HG03159 (cell line): ENCODE data around the gene PDE4B.
"Not testable (repeated sequence)": the region's sequence is repeated elsewhere in the genome, so short reads cannot be mapped to it uniquely, and the experiment has no call there.

ENCODE experiments used
- ATAC-seq: cut with Tn5 transposase; IDR thresholded peaks from one replicate; pipeline ENCODE4 v1.9.1; 2021; ENCODE audit warnings: mild to moderate bottlenecking, moderate library complexity; ENCODE audit not compliant: unreplicated experiment

The PDE4B gene

DNA sequence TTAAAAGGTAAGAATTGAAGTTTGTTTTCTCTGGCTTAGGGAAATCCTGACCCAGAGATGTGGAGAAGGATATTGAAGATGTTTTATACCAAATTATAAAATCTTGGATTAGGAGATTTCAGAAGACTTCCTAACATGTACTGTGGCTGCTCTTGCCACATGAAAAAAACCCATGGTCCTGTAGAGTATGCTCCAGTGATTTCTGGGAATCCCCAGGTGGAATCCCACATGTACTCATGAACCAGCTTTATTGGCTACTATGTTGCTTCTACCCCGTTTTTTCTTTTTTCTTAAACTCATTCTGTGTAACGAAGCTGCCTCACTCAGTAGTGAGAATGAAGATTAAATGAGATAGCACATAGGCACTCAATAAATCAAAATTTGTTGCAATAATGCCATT lies 608.5 kb downstream of the PDE4B start:
- no peak for ATAC-seq

DNA sequence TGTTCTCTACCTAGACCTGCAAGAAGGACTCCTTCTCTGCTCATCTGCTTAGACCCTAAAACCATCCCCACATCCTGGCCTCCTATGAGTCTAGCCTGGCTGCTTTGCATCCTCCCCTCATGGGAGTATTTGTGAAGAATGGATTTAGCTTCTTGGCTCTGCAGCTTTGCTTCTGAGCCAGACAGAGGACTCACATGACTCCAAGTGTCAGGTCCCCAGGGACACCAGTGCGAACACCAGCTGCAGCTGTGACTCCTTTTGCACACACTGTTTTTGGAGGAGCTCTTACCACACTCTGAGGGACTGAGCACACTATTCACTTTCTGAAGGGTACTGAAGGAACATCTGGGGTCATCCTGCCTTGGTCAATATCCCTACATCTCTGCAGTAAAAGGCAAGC lies 609.5 kb downstream of the PDE4B start:
- ATAC-seq = peak; percentile 79

DNA sequence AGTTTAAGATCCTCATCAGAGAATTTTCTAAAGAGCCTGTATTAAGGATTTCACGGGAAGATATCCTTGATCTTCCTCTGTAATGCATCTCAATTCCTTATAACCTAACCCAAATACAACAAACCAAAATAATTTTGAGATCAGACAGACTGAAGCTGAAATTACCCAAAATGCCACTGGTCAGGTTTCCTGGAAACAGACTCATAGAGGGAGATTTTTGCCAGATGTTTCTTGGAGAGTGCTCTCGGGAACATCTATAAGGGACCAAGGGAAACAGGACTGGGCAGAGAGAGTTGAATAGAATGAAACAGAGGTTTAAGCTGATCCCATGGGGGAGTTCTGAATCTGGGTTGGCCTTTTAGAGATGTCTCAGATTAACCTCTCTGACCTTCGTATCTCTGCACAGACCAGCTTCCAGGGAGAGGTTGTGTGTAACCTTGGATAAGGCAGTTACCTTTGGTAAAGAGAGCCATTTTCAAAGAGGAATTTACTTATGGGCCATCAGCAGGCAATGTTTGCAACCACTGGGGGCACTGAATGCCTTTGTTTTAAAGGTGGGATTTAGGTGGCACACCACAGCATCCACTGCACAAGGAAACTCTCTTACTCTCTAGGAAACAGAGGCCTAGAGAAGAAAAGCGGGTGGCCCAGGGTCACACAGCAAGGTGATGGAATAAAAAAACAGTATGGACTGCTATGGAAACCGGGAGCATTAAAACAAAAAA lies 610.5 kb downstream of the PDE4B start:
- no peak for ATAC-seq

DNA sequence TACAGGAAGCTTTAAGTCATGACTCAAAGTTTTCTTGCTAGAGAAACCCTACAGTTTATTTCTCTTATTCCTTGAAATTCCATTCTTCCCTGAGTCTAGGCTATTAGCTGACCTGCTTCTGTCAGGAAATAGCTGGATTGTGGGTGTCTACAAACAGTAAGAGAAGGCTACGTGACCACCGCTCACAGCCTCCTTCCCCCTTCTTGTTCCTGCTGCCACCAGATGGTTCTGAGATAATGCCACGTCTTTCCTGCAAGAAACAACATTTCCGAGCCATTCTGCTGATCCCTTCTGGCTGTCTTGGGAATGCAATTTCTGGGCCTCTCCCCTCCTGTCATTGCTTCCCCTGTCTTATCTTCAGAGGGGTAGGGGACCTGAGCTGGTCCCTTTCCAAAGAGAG lies 612.4 kb downstream of the PDE4B start:
- no peak for ATAC-seq

DNA sequence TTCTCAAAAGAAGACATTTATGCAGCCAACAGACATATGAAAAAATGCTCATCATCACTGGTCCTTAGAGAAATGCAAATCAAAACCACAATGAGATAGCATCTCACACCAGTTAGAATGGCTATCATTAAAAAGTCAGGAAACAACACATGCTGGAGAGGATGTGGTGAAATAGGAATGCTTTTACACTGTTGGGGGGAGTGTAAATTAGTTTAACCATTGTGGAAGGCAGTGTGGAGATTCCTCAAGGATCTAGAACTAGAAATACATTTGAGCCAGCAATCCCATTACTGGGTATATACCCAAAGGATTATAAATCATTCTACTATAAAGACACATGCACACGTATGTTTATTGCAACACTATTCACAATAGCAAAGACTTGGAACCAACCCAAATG lies 618.8 kb downstream of the PDE4B start:
- not testable (repeated sequence) for ATAC-seq

DNA sequence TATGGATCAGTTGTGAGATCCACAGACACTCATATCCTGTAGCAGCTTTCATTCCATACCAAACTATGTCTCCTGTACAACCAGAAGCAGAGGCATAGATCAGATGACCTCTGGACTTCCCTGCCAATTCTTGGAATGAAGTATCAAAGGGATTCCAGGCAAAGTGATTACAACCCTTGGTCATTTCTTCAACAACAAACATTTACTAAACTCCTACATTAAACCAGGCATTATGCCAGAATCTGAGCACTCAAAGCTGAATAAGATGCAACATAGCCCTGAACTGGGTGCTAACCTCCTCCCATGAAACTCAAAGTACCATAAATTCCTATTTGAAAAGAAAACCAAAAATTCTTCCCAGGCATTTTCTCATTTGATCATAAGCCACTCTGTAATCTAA lies 620.0 kb downstream of the PDE4B start:
- no peak for ATAC-seq

DNA sequence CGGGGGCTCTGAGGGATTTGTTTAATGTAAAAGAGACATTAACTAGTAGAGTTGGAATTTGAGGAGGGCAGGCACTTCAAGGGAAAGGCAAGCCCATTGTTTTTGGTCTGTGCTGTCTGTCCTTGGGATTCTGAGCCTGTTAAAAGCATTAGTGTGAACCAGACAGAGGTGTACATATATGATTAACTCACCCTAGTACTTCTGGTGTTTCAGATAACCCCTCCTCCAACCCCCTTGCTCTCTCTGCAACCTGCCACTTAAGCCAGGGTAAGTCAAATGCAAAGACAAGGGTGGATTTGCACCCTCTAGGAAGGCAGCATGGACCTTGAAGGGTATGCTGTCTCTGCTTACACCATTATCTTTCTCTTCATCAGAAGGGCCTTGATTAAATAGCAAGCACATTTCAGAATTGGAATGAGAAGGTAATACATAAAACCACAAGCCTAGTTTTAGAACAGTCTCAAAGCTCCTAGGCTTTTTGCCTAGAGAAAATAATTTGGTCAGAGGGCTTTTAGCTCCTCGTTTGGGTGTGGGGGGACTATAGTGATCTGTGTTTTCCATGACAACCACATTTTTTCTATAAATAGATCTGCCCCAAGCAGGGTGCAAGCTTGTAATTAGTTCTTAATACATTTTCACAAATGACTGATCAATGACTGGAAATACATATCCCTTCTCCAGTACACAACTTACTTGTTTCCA lies 620.6 kb downstream of the PDE4B start:
- no peak for ATAC-seq

DNA sequence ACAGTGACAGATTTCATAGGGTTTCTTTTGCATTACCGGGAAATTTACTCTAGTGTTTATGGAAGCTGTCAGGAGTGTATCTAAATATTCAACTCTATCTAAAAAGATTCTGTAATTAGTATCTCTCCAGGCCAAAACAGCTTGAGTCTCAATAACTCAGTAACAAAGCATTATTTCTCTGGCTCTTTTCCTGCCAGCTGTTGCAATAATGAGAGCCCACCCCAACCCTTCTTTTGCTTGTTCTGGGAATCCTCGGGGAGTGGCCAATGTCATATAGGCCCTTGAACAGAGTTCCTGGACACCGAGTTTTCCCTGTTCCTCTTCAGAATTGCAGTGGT lies 621.1 kb downstream of the PDE4B start:
- ATAC-seq = no peak

DNA sequence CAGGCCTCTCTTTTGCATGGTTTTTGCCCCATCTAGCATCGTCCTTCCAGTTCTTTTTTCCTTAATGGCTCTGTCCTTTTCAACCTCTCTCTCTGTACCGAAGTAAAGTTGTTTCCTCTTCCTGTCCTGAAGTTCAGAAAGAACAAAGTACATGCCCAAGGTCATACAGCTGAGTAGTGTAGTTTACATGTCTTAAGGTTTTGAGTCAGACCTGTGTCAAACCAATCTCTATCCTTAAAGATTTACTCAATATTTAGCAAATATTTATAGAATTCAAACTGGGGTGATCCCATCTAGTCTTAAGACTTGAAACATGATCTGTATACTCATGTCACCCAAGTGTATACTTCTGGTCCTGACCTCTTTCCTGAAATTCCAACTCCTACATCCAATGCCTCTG lies 622.6 kb downstream of the PDE4B start:
- ATAC-seq = no peak

DNA sequence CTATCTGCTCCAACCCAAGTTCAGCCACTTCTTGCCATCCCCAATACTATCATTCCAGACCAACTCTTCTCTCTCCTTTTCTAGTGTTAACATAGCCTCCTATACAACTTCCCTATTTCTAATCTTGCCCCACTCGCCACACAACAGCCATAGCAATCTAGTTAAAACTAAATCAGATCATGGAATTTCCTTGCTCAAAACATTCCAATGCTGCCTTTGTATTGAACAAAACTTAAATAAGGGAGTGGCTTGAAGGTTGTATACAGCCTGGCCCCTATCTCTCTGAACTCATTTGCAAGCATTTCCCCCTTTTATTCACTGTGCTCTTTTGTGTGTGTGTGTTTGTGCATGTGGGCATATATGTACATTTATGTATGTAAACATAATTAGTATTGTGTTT lies 623.2 kb downstream of the PDE4B start:
- ATAC-seq = no peak

DNA sequence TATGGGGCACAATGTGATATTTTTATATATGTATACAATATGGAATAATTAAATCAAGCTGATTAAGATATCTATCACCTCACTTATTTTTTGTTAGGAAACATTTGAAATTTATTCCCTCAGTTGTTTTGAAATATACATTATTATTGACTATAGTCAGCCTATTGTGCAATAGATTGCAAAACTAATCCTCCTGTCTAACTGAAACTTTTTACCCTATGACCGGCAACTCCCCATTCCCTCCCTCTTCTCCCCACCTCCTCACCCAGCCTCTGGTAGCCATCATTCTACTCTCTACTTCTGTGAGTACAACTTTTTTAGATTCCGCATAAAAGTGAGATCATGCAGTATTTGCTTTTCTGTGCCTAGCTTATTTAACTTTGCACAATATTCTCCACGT lies 623.6 kb downstream of the PDE4B start:
- no peak for ATAC-seq

DNA sequence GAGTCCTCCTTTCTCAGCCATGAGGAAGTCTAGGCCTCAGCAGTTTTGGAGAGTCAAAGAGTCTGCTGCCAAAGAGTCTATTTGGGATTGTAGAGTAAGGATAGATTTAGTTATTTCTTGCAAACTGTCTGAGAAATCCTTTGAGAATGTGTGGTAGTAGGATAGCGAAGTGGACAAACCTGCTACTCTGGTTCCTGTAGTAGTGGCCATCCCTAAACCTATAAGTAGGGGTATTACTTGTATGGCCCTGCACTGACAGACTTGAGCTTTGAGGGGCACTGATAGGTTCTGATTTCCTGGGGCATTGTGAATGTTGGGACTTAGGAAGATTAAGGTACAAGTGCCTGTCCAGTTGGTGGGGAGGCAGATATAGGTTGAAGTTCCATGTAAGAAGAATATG lies 625.3 kb downstream of the PDE4B start:
- ATAC-seq = no peak

DNA sequence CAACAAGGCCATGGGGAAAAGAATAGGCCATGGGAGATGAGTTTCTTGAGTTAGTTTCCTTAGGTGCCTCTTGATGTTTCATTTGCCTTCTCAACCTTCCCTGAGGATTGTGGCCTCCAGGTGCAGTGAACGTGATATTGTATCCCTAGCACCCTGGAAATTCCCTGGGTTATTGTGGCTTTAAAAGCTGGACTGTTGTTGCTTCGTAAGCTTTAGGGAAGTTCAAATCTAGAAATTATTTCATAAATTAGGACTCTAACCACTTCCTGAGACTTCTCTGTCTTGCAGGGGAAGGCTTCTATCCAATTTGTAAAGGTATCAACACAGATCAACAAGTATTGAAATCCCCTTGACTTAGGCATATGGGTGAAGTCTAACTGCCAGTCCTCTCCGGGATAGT lies 627.5 kb downstream of the PDE4B start:
- not testable (repeated sequence) for ATAC-seq

DNA sequence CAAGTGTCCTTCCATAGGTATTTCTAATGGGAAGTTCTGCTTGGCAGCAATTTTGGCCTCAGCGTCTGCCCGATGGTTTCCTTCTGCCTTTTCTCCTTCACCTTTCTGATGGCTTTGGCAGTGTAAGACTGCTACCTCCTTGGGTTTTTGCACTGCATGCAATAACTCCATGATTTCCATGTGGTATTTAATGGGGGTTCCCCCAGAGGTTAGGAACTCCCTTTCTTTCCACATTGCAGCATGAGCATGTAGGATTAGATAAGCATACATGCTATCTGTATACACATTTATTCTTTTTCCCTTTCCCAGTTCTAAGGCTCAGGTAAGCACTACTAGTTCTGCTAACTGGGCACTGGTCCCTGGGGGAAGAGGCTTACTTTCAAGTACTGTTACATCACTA lies 628.2 kb downstream of the PDE4B start:
- ATAC-seq = not testable (repeated sequence)

DNA sequence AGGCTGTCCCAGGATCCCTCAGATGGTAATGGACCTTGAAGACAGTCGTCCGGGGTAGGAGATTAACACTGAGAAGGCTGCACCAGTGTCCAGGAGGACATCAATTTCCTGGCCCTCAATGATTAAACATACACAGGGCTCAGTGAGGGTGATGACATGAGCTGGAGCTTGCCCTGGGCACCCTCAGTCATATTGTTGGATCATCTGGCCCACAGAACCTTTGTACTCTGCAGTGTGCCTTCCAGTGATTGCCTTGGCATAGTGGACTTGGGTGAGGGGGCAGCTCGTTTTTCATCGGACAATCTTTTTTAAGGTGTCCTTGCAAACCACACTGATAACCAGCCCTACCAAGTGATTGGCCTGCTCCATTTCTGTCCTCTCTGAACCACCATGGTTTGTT lies 630.1 kb downstream of the PDE4B start:
- ATAC-seq = no peak
